HG02943 (cell line): Measurements from ENCODE around the gene TESK2.
A peak's percentile ranks its signal among the peaks of the same experiment; 100 is the strongest.
"Not testable (repeated sequence)": the region's sequence is repeated elsewhere in the genome, so short reads cannot be mapped to it uniquely, and the experiment has no call there.

Experiments
- ATAC-seq: cut with Tn5 transposase; IDR thresholded peaks from one replicate; pipeline ENCODE4 v1.9.1; 2021; ENCODE audit warnings: mild to moderate bottlenecking, low read depth, moderate library complexity; ENCODE audit not compliant: unreplicated experiment

Gene TESK2

GRCh38 chr1:45423906-45424678 lies 66.9 kb downstream of the TESK2 start:
- no peak for ATAC-seq

- no peak for ATAC-seq
Observed at GRCh38 chr1:45421935-45422334, 69.0 kb downstream of the TESK2 start.

GRCh38 chr1:45414746-45415145 lies 76.2 kb downstream of the TESK2 start:
- ATAC-seq = no peak

GRCh38 chr1:45412899-45413298 lies 78.1 kb downstream of the TESK2 start:
- ATAC-seq = no peak

- ATAC-seq = no peak
Observed at GRCh38 chr1:45411510-45411899, 79.5 kb downstream of the TESK2 start.

GRCh38 chr1:45410850-45411509 lies 80.0 kb downstream of the TESK2 start:
- ATAC-seq = no peak

GRCh38 chr1:45409276-45409675 lies 81.7 kb downstream of the TESK2 start:
- no peak for ATAC-seq

GRCh38 chr1:45407629-45408287 lies 83.2 kb downstream of the TESK2 start:
- no peak for ATAC-seq

GRCh38 chr1:45405636-45406035 lies 85.3 kb downstream of the TESK2 start:
- ATAC-seq = no peak

- no peak for ATAC-seq
Observed at GRCh38 chr1:45403718-45404117, 87.2 kb downstream of the TESK2 start.

- no peak for ATAC-seq
Observed at GRCh38 chr1:45403298-45403697, 87.7 kb downstream of the TESK2 start.

GRCh38 chr1:45401524-45401923 lies 89.4 kb downstream of the TESK2 start:
- ATAC-seq = no peak

- ATAC-seq = no peak
Observed at GRCh38 chr1:45400049-45400448, 90.9 kb downstream of the TESK2 start.

GRCh38 chr1:45397285-45397684 lies 93.7 kb downstream of the TESK2 start:
- ATAC-seq = no peak

GRCh38 chr1:45395582-45395981 lies 95.4 kb downstream of the TESK2 start:
- no peak for ATAC-seq

GRCh38 chr1:45395051-45395450 lies 95.9 kb downstream of the TESK2 start:
- no peak for ATAC-seq

GRCh38 chr1:45394342-45394741 lies 96.6 kb downstream of the TESK2 start:
- ATAC-seq = peak; percentile 51

- ATAC-seq = peak; percentile 83
Observed at GRCh38 chr1:45393718-45394302, 97.2 kb downstream of the TESK2 start.

GRCh38 chr1:45386219-45386618 lies 104.7 kb downstream of the TESK2 start:
- ATAC-seq = no peak

- ATAC-seq = no peak
Observed at GRCh38 chr1:45385302-45385701, 105.7 kb downstream of the TESK2 start.

GRCh38 chr1:45384213-45384612 lies 106.8 kb downstream of the TESK2 start:
- not testable (repeated sequence) for ATAC-seq
